ENCODE measurements around the gene IZUMO1. TPM values are rescaled to one million over a fixed set of nuclear protein-coding genes. Genes with fewer than 3 reads are reported as not detected.

The IZUMO1 gene
- total RNA-seq, 4 donors from 2014 or later, result under 0.01 to 2.3 TPM; not detected in 2

- H3K27me3 ChIP-seq, result no peaks in the 10 kb centered on the region
Observed at GRCh38 chr19:48750771-48751504, 4.2 kb upstream of the IZUMO1 start.

GRCh38 chr19:48750351-48750750, 3.6 kb upstream of the IZUMO1 start:
- Histone ChIP-seq H3K27ac (no peak overlapping the region), H3K27me3 (no peaks in the 10 kb centered on the region), H3K4me3 (no peak overlapping the region), H3K9me3 (no peaks in the 10 kb centered on the region), H3K36me3 (no peaks in the 10 kb centered on the region), H3K4me1 (no peaks in the 10 kb centered on the region)
- TF ChIP-seq POLR2A (IDR thresholded peaks at IDR 0.05) (no peak), CTCF (IDR thresholded peaks at IDR 0.05) (no peak)
- DNase-seq, result no peak
- intact Hi-C loops (cut with DNase I; ENCODE audit: low total_unique reads), result no loop called here

More at GRCh38 chr19:48750771-48751504, 4.2 kb upstream of the IZUMO1 start:
- no peaks in the 10 kb centered on the region for H3K36me3 ChIP-seq
- intact Hi-C loops (cut with DNase I; ENCODE audit: low total_unique reads), result no loop called here
- TF ChIP-seq POLR2A (IDR thresholded peaks at IDR 0.05), result no peak
- TF ChIP-seq CTCF (IDR thresholded peaks at IDR 0.05), result no peak
- no peak for DNase-seq
- no peaks in the 10 kb centered on the region for H3K4me1 ChIP-seq
- no peak overlapping the region for H3K4me3 ChIP-seq
- H3K9me3 ChIP-seq, result no peaks in the 10 kb centered on the region
- no peak overlapping the region for H3K27ac ChIP-seq

GRCh38 chr19:48749571-48750198, 3.0 kb upstream of the IZUMO1 start:
- no peak for TF ChIP-seq POLR2A (IDR thresholded peaks at IDR 0.05)
- no peak for TF ChIP-seq CTCF (IDR thresholded peaks at IDR 0.05)
- no peaks in the 10 kb centered on the region for H3K36me3 ChIP-seq
- intact Hi-C loops (cut with DNase I; ENCODE audit: low total_unique reads), result no loop called here
- H3K9me3 ChIP-seq, result no peaks in the 10 kb centered on the region
- DNase-seq, result no peak
- no peak overlapping the region for H3K4me3 ChIP-seq
- no peaks in the 10 kb centered on the region for H3K4me1 ChIP-seq
- no peaks in the 10 kb centered on the region for H3K27me3 ChIP-seq
- H3K27ac ChIP-seq, result no peak overlapping the region

GRCh38 chr19:48746110-48746509, 599 bp downstream of the IZUMO1 start:
- no peaks in the 10 kb centered on the region for H3K36me3 ChIP-seq
- H3K27me3 ChIP-seq, result no peaks in the 10 kb centered on the region
- no peak overlapping the region for H3K4me3 ChIP-seq
- no peak for DNase-seq
- TF ChIP-seq POLR2A (IDR thresholded peaks at IDR 0.05) (no peak), CTCF (IDR thresholded peaks at IDR 0.05) (no peak)
- peak overlapping the region in 1 of 2 donors; percentile 60 for H3K27ac ChIP-seq
- intact Hi-C loops (cut with DNase I; ENCODE audit: low total_unique reads), result no loop called here
- H3K4me1 ChIP-seq, result no peaks in the 10 kb centered on the region
- H3K9me3 ChIP-seq, result no peaks in the 10 kb centered on the region

Data from uterus (tissue), 4 donors.